GM06990 (cell line): ENCODE data around the gene TEX2.

Experiments
- DNase-seq: peaks from one replicate; pipeline ENCODE4 v3.0.0-alpha.2; 2011; ENCODE audit not compliant: insufficient read length; ENCODE audit errors: extremely low read depth
- H3K27me3 ChIP-seq: replicated peaks from 2 replicates; pipeline ENCODE4 v1.6.0; 2011; ENCODE audit warnings: low read length; ENCODE audit not compliant: control insufficient read depth, insufficient read depth
- H3K36me3 ChIP-seq: 2 replicates; pipeline ENCODE4 v1.5.1; 2011; ENCODE audit warnings: low read length; ENCODE audit not compliant: control insufficient read depth, insufficient read depth
- H3K4me3 ChIP-seq: replicated peaks from 2 replicates; pipeline ENCODE4 v1.5.1; 2011; ENCODE audit warnings: low read depth, mild to moderate bottlenecking, control low read depth, low read length
- CTCF ChIP-seq: IDR thresholded peaks from 2 replicates; pipeline ENCODE4 v1.5.1; 2011; ENCODE audit warnings: low read length, control low read depth, mild to moderate bottlenecking, inconsistent platforms; ENCODE audit not compliant: insufficient read depth, poor library complexity, severe bottlenecking

The TEX2 gene

GRCh38 chr17:64110379-64111152 is 152.5 kb downstream of the TEX2 start:
- Histone ChIP-seq H3K36me3 (no peaks in the 10 kb centered on the region), H3K4me3 (no peak overlapping the region), H3K27me3 (no peaks in the 10 kb centered on the region)
- DNase-seq, result no peak
- TF ChIP-seq CTCF, result no peak

- no peak for DNase-seq
- Histone ChIP-seq H3K36me3 (no peaks in the 10 kb centered on the region), H3K27me3 (no peaks in the 10 kb centered on the region), H3K4me3 (no peak overlapping the region)
- TF ChIP-seq CTCF, result no peak
These were observed 153.7 kb downstream of the TEX2 start for GRCh38 chr17:64109400-64109799.

- no peak overlapping the region for H3K4me3 ChIP-seq
- TF ChIP-seq CTCF, result no peak
- H3K36me3 ChIP-seq, result no peaks in the 10 kb centered on the region; the same call in 1 of the 2 replicates
- DNase-seq, result no peak
- H3K27me3 ChIP-seq, result no peaks in the 10 kb centered on the region
These were observed 155.4 kb downstream of the TEX2 start for GRCh38 chr17:64107500-64108236.

- TF ChIP-seq CTCF, result no peak
These were observed 156.1 kb downstream of the TEX2 start for GRCh38 chr17:64106918-64107317.

GRCh38 chr17:64103391-64104364 is 159.4 kb downstream of the TEX2 start:
- peak; percentile 34 for DNase-seq
- Histone ChIP-seq H3K36me3 (no peaks in the 10 kb centered on the region; the same call in 1 of the 2 replicates), H3K27me3 (no peaks in the 10 kb centered on the region), H3K4me3 (no peak overlapping the region)
- no peak for TF ChIP-seq CTCF

More at GRCh38 chr17:64106918-64107317, 156.1 kb downstream of the TEX2 start:
- Histone ChIP-seq H3K27me3 (no peaks in the 10 kb centered on the region), H3K4me3 (no peak overlapping the region), H3K36me3 (no peaks in the 10 kb centered on the region; the same call in 1 of the 2 replicates)
- no peak for DNase-seq
